Measurements from ENCODE around the gene SLC30A3. TPM values are rescaled to one million over a fixed set of nuclear protein-coding genes. Genes with fewer than 3 reads are reported as not detected.

The SLC30A3 gene
- total and polyA plus RNA-seq, 2 experiments from 2014 or later = 84.7 to 111 TPM

DNA sequence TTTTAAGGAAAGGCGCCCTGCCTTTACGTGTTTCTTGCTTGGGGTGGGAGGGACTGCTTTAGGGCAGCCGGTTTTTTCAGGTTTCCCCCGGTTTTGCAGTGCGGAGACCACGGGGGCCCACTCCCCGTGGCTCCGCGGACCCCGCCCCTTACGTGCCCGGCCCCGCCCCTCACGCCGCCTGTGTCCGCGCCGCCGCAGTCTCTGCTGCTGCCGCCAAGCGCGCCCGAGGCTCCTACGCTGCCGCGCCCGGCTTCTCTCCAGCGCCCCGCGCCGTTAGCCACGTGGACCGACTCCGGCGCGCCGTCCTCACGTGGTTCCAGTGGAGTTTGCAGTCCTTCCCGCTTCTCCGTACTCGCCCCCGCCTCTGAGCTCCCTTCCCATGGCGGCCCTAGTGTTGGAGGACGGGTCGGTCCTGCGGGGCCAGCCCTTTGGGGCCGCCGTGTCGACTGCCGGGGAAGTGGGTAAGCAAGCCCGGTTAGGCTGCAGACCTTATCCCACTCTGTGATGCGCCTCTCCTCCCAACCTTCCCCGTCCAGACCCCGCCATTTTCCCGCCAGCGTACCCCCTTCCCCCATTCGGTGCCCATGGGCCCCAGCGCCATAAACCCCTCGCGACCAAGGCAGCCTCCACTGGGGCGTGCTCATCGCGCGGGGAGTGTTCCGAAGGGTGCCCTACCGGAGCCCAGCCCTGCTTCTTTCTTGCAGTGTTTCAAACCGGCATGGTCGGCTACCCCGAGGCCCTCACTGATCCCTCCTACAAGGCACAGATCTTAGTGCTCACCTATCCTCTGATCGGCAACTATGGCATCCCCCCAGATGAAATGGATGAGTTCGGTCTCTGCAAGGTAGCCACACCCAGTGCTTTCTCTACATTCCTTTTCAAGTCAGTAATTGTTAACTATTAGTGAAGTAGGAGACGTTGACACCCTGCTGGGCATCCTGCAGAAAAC lies 45.4 kb downstream of the SLC30A3 start, which contains the start of gene CAD:
TSS of gene CAD (plus strand) at position 197 of the 949 bp plus-strand sequence. CDS start at position 380, 183 bp downstream.
- TF ChIP-seq CTCF (IDR thresholded peaks at IDR 0.05; ENCODE audit: low read depth, low read length) = peak; percentile 21

DNA sequence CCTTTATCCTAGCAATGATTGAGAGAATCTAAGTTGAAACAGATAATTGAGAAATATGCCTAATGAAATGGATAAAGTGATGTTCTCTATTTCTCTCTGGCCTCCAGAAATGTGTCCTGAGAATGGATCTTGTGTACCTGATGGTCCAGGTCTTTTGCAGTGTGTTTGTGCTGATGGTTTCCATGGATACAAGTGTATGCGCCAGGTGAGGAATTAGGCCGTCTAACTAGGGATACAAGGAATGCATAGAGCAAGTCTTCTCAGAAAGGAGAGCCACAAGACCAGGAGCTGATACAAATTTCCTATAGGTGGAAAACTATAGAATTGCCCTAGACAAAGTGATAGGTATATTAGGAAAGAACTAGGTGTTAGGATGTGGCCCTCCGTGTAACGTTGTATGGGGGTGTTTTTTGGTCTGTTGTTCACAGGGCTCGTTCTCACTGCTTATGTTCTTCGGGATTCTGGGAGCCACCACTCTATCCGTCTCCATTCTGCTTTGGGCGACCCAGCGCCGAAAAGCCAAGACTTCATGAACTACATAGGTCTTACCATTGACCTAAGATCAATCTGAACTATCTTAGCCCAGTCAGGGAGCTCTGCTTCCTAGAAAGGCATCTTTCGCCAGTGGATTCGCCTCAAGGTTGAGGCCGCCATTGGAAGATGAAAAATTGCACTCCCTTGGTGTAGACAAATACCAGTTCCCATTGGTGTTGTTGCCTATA lies 46.3 kb downstream of the SLC30A3 start:
- TF ChIP-seq CTCF (IDR thresholded peaks at IDR 0.05; ENCODE audit: low read depth, low read length) = no peak
- no peak for DNase-seq (ENCODE audit: low read depth in 1 of 2, low spot score in 1 of 2)

More for the DNA sequence above, 45.4 kb downstream of the SLC30A3 start, which contains the start of gene CAD:
- Histone ChIP-seq H3K9me3 (ENCODE audit: low read depth) (no peaks in the 10 kb centered on the region), H3K4me3 (peak within 1 kb of the TSS; percentile 42), H3K27me3 (no peaks in the 10 kb centered on the region), H3K36me3 (peaks cover 6% of the 10 kb centered on the region), H3K4me1 (ENCODE audit: low read depth) (peaks cover 6% of the 10 kb centered on the region), H3K27ac (no peak within 1 kb of the TSS)
- DNase-seq (ENCODE audit: low read depth in 1 of 2, low spot score in 1 of 2) = peak; percentile 89 to 93

DNA sequence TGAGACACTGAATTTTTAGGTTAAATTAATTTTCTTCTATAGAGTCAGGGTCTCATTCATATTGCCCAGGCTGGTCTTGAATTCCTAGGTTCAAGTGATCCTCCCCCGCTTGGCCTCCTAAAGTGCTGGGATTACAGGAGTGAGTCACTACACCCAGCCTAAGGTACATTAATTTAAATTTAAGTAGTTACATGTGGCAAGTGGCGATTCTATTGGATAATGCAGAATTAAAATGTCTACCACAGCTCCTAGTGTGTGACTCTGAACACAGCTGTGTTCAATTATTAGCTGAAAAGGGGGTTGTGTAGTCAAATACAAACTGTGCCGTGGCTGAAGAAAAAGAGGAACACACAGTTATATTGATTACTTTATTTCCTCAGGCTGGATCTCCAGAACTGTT lies 47.9 kb downstream of the SLC30A3 start:
- Histone ChIP-seq H3K27ac (no peak overlapping the region), H3K4me3 (no peak overlapping the region), H3K36me3 (no peaks in the 10 kb centered on the region), H3K9me3 (ENCODE audit: low read depth) (no peaks in the 10 kb centered on the region), H3K27me3 (no peaks in the 10 kb centered on the region), H3K4me1 (ENCODE audit: low read depth) (peaks cover 10% of the 10 kb centered on the region)
- DNase-seq (ENCODE audit: low read depth in 1 of 2, low spot score in 1 of 2) = no peak
- no peak for TF ChIP-seq CTCF (IDR thresholded peaks at IDR 0.05; ENCODE audit: low read depth, low read length)

More for the DNA sequence above, 46.3 kb downstream of the SLC30A3 start:
- peaks cover 6% of the 10 kb centered on the region for H3K4me1 ChIP-seq (ENCODE audit: low read depth)
- peak overlapping the region; percentile 42 for H3K4me3 ChIP-seq
- H3K27me3 ChIP-seq = no peaks in the 10 kb centered on the region
- H3K27ac ChIP-seq = no peak overlapping the region
- H3K9me3 ChIP-seq (ENCODE audit: low read depth) = no peaks in the 10 kb centered on the region
- no peaks in the 10 kb centered on the region for H3K36me3 ChIP-seq

- Histone ChIP-seq H3K9me3 (ENCODE audit: low read depth) (no peaks in the 10 kb centered on the region), H3K4me3 (peak overlapping the region; percentile 54), H3K27ac (peak overlapping the region; percentile 96), H3K36me3 (no peaks in the 10 kb centered on the region), H3K27me3 (no peaks in the 10 kb centered on the region), H3K4me1 (ENCODE audit: low read depth) (peaks cover 10% of the 10 kb centered on the region)
- TF ChIP-seq CTCF (IDR thresholded peaks at IDR 0.05; ENCODE audit: low read depth, low read length) = no peak
- DNase-seq (ENCODE audit: low read depth in 1 of 2, low spot score in 1 of 2) = peak; percentile 9 to 72
Observed at GRCh38 chr2:27212626-27213471, 50.0 kb downstream of the SLC30A3 start.

Measured in cardiac muscle cell (in vitro differentiated cells and primary cell).